Urinary bladder (tissue), 4 donors: ENCODE measurements around the gene VIT. TPM values are rescaled to one million over a fixed set of nuclear protein-coding genes. Genes with fewer than 3 reads are reported as not detected.

Source experiments
- DNase-seq: peaks from one replicate; pipeline ENCODE4 v3.0.0-alpha.2; 2015; ENCODE audit errors: extremely low spot score
- H3K27ac ChIP-seq: one replicate; pipeline ENCODE4 v1.5.1; 2013; ENCODE audit warnings: low read depth, mild to moderate bottlenecking, moderate library complexity
- H3K36me3 ChIP-seq: one replicate; pipeline ENCODE4 v1.6.1; 2013; ENCODE audit warnings: mild to moderate bottlenecking, moderate library complexity; ENCODE audit not compliant: insufficient read depth
- H3K4me1 ChIP-seq: one replicate; pipeline ENCODE4 v1.6.1; 2013; ENCODE audit warnings: mild to moderate bottlenecking, moderate library complexity; ENCODE audit not compliant: insufficient read depth
- H3K4me3 ChIP-seq: one replicate; pipeline ENCODE4 v1.5.1; 2013; ENCODE audit warnings: low read depth, low read length
- WGBS: extraction: QIAGEN DNeasy Blood & Tissue Kit; methylation state at CpG from one replicate; pipeline ENCODE4 v1.1.7; 2013; 5-methylcytosine and 5-hydroxymethylcytosine counted together
- polyA plus RNA-seq: library from polyadenylated mRNA; stranded (reverse); fragments of 200-250 nt; gene quantifications from one replicate; pipeline ENCODE4 v1.2.3, GENCODE V29; 2013
- total RNA-seq: library from RNA; depleted of rRNA; stranded (reverse); fragments of >200 nt; gene quantifications from one replicate; pipeline ENCODE4 v1.2.3, GENCODE V29; 2014
- donor health status: healthy with polysubstance abuse.
- donor health status: healthy.

The VIT gene
- total and polyA plus RNA-seq, 2 donors = 10.0 to 47.4 TPM

DNA sequence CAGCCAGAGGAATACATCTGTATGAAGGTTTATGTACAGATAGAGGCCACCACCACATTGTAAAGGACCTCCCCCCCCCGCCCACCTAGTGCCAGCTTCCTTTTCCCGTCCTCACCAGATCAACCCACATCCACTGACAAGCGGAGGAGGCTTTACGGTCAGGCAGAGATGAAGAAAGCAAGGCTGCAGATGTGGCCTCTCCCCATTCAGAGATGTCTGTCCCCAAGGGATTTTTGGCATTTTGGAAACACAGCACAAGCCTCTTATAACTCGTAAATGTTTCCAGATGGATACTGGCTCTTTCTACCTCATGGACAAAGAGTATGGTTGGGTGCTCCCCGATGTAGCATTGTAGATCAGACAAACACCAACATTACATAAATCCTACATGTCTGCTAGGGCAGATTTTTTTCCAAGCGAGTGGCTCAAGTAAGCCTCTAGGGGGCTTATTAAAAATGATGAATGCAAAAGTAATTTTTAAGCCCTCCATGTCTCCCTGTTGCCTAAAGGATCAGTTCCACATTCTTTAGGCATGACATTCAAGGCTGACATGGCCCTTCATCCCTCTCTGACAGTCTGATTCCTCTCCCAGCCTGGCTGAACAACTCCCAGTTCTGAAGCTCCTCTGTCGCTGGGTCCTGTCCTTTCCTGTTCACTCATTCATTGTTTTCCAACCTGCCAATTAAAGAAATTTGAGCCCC lies 11.7 kb downstream of the VIT start:
- DNase-seq = no peak
- H3K36me3 ChIP-seq = no peaks in the 10 kb centered on the region
- no peaks in the 10 kb centered on the region for H3K4me1 ChIP-seq
- no peak overlapping the region for H3K4me3 ChIP-seq
- 63% methylated on average over 8 of the region's 8 CpGs for WGBS
- H3K27ac ChIP-seq = no peak overlapping the region

DNA sequence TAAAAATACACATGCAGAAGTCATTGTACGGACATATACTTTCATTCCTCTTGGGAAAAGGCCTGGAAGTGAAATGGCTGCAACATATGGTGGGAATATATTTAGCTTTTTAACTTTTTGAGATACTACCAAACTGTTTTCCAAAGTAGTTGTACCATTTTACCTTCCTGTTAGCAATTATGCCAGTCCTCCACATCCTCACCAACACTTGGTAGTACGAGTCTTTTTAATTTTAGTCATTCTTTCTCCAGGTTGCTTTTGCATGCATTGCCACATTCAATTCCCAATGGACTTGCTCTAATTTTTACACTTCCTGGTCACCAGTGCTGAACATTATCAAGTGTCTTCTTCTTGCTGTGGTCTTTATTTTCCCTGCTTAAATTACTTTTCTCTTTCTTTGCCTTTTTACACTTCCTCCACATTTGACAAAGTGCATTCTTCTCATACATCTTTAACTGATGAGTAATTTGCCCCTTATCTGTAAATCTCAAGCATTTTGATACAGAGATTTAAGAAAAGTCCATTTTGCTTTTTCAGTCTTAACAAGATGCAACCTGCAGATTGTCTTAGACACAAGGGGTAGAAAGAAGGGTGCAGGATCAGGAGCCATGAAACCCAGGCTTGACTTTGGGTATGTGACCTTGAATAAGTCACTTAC lies 14.5 kb downstream of the VIT start:
- H3K27ac ChIP-seq = no peak overlapping the region
- no peaks in the 10 kb centered on the region for H3K4me1 ChIP-seq
- DNase-seq = no peak
- no peaks in the 10 kb centered on the region for H3K36me3 ChIP-seq
- no peak overlapping the region for H3K4me3 ChIP-seq
- WGBS = 70% methylated on average over 2 of the region's 2 CpGs

DNA sequence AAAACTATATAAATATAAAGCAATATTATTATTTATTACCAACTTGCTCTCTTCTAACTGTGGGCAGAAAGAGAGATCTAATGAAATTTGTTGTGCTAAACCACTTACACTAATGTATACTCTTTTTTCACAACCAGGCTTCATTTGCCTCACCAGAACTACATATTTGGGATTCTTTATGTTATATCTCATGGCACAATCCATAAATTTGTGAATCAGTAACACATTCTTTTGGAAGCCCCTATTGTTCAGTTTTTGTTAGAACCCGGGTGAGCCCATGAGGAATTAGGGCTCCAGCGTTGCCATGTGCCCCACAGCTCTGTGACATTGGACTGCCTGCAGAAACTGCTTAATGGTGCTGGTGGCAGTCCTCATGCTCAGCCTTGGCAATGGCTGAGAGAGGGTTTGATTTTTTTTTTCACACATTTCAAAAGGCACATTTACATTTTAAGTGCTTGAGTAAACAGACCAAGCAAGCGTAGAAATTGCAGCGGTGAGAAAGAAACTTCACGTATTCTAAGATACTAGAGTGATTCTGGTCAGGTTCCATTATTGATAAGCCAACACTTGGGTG lies 15.3 kb downstream of the VIT start:
- Histone ChIP-seq H3K4me1 (no peaks in the 10 kb centered on the region), H3K36me3 (no peaks in the 10 kb centered on the region), H3K27ac (no peak overlapping the region), H3K4me3 (no peak overlapping the region)
- WGBS = 70% methylated on average over 5 of the region's 5 CpGs
- no peak for DNase-seq

DNA sequence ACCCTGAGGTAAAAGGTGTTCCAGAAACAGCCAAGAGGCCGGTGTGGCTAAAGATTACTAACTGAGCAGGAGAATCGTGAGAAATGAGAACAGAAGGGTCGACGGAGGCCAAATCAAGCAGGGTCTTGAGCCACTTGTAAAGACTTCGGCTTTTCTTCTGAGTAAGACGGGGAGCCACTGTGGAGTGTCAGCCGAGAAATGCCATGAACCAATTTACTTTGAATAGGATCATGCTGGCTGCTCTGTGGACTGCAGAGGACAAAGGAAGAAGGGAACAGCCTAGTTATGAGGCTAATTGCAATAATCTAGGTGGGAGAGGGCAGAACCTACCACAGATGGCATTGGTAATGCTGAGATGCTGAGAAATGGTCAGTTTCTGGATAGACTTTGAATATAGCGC lies 16.8 kb downstream of the VIT start:
- WGBS = 74% methylated on average over 8 of the region's 8 CpGs
- H3K4me3 ChIP-seq = no peak overlapping the region
- no peak for DNase-seq
- no peaks in the 10 kb centered on the region for H3K4me1 ChIP-seq
- H3K27ac ChIP-seq = no peak overlapping the region
- no peaks in the 10 kb centered on the region for H3K36me3 ChIP-seq

DNA sequence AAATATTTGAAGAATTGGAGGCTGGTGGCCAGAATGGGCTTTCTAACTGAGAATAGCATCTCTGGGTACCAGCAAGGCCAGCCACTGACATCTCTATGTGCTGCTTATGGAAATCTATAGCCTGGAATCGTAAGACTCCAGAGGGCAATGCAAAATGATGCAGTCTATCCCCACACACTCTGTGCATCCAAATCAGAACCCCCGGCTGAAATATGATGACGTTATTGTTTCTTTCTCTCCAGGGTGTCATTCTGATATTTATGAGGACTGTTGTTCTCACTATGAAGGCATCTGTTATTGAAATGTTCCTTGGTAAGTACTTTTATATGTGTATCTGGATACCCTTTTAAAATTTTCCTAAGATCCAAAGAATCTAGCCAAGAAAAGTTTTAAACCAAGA lies 19.6 kb downstream of the VIT start:
- WGBS = 71% methylated on average over 3 of the region's 3 CpGs
- no peak overlapping the region for H3K27ac ChIP-seq
- DNase-seq = no peak
- H3K36me3 ChIP-seq = no peaks in the 10 kb centered on the region
- no peak overlapping the region for H3K4me3 ChIP-seq
- H3K4me1 ChIP-seq = no peaks in the 10 kb centered on the region

DNA sequence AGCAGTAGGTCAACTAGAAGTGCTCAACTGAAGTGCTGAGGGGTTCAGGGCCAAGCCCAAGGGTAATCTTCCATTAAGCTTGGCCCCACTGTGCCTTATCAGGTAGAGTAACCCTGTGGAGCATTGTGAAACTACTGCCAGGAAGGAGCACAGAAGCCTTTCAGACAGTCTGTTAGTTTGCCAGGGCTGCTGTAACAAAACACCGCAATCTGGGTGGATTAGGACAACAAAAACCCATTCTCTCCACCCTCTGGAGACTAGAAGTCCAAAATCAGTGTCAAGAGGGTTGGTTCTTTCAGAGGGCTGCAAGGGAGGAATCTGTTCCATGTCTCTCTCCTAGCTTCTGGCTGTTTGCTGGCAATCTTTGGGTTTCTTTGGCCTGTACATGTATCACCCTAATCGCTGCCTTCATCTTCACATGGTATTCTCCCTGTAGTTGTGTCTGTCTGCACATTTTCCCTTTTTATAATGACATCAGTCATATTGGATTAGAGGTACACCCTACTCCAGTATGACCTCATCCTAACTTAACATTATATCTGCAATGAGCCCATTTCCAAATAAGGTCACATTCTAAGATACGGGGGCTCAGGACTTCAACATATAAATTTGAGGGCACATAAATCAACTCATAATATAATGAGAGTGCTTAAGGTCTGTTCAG lies 21.2 kb downstream of the VIT start:
- no peak for DNase-seq
- no peak overlapping the region for H3K4me3 ChIP-seq
- 83% methylated on average over 3 of the region's 3 CpGs for WGBS
- no peaks in the 10 kb centered on the region for H3K4me1 ChIP-seq
- no peaks in the 10 kb centered on the region for H3K36me3 ChIP-seq
- H3K27ac ChIP-seq = no peak overlapping the region

DNA sequence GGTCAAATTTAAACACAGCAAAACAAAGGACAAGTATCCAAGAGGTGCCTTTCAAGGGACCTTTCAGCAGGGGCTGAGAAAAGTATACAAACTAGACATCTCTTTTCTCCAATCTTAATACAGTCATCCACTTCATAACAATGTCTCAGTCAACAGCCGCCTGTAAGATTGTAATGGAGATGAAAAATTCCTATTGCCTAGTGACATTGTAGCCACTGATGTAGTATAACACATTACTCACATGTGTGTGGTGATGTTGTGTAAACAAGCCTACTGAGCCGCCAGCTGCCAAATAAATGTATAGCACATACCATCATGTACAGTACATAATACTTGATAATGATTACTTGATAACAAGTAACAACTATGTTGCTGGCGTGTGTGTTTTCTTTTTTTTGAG lies 31.0 kb downstream of the VIT start:
- no peaks in the 10 kb centered on the region for H3K4me1 ChIP-seq
- H3K4me3 ChIP-seq = no peak overlapping the region
- no peak for DNase-seq
- WGBS = 88% methylated on average over 3 of the region's 3 CpGs
- H3K36me3 ChIP-seq = no peaks in the 10 kb centered on the region
- H3K27ac ChIP-seq = no peak overlapping the region

DNA sequence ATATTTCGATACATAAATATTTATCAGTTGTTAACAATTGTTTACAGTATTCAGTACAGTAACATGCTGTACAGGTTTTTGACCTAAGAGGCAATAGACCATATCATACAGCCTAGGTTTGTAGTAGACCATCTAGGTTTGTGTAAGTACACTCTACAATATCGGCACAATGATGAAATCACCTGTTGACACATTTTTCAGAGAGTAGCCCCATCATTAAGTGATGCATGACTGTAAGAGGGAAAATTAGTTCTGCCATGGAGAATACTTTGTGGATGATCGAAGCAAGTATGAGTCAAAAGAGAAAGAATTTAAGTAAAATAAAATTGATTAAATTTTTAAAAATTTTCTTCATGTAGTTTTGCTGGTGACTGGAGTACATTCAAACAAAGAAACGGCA lies 32.6 kb downstream of the VIT start:
- no peak for DNase-seq
- no peaks in the 10 kb centered on the region for H3K4me1 ChIP-seq
- H3K36me3 ChIP-seq = no peaks in the 10 kb centered on the region
- no peak overlapping the region for H3K27ac ChIP-seq
- no peak overlapping the region for H3K4me3 ChIP-seq
- WGBS = 91% methylated on average over 4 of the region's 4 CpGs

DNA sequence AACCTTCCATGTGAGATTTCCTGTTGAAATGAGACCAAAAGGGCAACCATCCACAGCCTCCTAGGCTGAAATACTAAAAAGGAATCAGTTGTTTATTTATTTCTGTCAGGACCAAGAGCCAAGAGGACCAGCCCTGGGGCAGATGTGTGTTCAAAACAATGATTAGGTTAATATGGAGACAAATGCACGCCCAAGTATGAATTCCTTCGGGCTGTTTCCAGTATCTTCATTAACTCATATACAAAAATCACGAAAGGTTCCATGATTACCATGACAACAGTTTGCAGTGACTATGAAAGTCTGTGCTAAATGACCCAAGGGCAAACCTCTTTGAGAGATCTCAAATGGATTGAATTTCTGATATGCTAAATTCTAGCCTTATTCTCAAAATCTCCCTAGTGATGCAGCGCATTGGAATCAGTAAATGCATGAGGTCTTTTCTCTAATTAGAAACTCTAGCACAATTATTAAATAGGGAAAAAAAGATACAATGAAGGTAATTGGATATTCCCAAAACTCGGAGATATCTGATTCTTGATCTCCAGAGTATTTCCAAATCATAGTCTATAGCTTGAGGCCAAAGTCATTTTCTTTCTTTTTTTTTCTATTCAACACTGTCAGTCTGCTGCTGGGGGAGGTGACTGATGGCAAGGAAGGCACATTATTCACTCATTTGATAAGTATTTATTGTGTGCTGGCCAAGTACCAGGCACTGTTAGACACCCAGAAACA lies 35.6 kb downstream of the VIT start:
- no peak overlapping the region for H3K4me3 ChIP-seq
- H3K27ac ChIP-seq = no peak overlapping the region
- peak; percentile 50 for DNase-seq
- WGBS = 39% methylated on average over 5 of the region's 5 CpGs
- H3K36me3 ChIP-seq = no peaks in the 10 kb centered on the region
- no peaks in the 10 kb centered on the region for H3K4me1 ChIP-seq

DNA sequence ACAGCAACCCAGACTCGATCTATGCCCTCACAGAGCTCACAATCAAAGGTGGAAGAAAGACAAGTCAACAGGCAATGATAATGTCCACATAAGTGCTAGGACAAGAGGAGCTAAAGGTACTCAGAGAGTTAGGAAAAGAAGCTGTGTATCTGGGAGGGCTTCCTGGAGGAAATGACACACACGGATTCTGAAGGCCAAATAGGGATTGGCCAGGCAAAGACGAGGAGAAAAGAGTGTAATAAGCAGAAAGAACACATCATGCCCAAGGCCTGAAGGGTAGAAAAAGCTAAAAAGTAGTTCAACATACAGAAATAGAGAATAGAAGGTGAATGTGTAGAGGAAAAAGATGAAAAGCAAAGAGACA lies 36.1 kb downstream of the VIT start:
- no peaks in the 10 kb centered on the region for H3K4me1 ChIP-seq
- no peak overlapping the region for H3K4me3 ChIP-seq
- WGBS = 92% methylated on average over 3 of the region's 3 CpGs
- no peaks in the 10 kb centered on the region for H3K36me3 ChIP-seq
- no peak overlapping the region for H3K27ac ChIP-seq
- no peak for DNase-seq

DNA sequence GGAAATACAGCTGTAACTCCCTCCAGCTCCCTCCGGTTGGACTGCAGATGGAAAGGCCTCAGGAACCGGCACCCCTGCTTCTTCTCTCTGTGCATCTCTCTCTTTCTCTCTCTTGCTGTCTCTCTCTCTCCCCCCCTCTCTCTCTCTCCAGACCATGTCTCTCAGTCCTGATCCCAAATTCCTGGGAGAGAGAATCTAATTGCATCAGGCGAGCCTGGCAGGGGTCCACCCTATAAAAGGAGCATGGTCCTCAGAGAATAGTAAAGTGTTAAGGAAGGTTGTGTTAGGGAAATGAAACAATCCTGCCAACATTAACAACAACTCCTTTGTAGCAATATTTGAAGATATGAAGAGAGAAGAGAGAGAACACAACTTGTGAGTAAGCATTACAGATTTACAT lies 36.7 kb downstream of the VIT start:
- no peaks in the 10 kb centered on the region for H3K4me1 ChIP-seq
- no peak for DNase-seq
- 79% methylated on average over 3 of the region's 3 CpGs for WGBS
- no peaks in the 10 kb centered on the region for H3K36me3 ChIP-seq
- H3K4me3 ChIP-seq = no peak overlapping the region
- no peak overlapping the region for H3K27ac ChIP-seq

DNA sequence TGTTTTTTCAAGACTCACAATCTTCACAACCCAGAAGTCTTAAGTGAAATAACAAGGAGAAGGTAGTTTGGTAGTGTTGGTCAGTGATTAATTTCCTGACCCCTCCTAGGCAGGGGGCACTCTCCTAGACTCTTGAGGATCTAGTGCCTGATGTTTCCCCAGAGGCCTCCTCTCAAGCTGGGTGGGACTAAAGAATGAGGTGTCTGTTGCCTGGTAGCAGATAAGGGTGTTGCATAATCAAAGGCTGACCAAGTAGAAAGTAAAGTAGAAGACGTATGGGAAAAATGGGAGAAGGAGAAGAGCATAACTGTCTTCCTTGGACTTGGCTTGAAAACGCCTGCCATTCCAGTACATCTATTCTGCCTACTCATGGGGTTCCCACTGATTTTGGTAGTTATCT lies 37.8 kb downstream of the VIT start:
- WGBS = 84% methylated on average over 2 of the region's 2 CpGs
- no peak overlapping the region for H3K4me3 ChIP-seq
- H3K36me3 ChIP-seq = no peaks in the 10 kb centered on the region
- DNase-seq = no peak
- H3K27ac ChIP-seq = no peak overlapping the region
- H3K4me1 ChIP-seq = no peaks in the 10 kb centered on the region

DNA sequence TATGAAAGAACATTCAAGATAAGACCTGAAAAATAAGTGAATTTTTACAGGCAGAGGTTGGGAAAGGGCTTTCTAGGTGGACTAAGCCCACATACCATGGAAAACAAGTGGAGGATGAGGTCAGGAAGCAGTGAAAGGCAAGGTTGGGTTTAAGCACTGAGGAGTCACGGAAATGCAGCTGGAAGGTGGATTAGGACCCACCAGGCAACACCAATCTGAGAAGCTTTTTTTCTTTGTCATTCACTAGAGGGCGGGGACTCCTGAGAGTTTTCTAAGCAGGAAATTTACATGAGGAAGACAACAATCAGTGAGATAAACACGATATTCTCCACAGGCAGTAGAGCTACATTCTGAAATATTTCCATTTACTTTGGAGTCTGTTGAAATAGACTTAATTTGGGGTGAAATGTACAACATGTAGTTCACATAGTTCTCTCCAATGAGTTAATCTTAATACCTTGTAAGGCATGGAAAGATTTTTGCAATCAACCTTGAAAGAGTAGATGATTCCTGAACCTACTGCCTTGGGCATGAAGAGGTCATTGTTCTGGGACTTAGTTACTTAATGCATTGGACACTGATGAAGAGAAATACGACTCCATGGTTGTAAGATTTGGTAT lies 40.7 kb downstream of the VIT start:
- no peaks in the 10 kb centered on the region for H3K4me1 ChIP-seq
- H3K36me3 ChIP-seq = no peaks in the 10 kb centered on the region
- no peak overlapping the region for H3K4me3 ChIP-seq
- H3K27ac ChIP-seq = no peak overlapping the region
- 73% methylated on average over 4 of the region's 4 CpGs for WGBS
- no peak for DNase-seq
